Activated T-cell treated with anti-CD3 and anti-CD28 coated beads, Interleukin-2, amount 50 U/mL, for 24 hours (primary cell): ENCODE data around the gene ADTRP.

Experiments used
- DNase-seq: peaks from one replicate; pipeline ENCODE4 v3.0.0-alpha.2; 2020
- H3K27ac Mint-ChIP-seq: 2 replicates; pipeline ENCODE4 v1.8.0; 2020; ENCODE audit warnings: mild to moderate bottlenecking, mixed read lengths
- H3K27me3 Mint-ChIP-seq: 2 replicates; pipeline ENCODE4 v1.8.0; 2020; ENCODE audit warnings: mixed read lengths
- H3K36me3 Mint-ChIP-seq: 2 replicates; pipeline ENCODE4 v1.8.0; 2020; ENCODE audit warnings: low read depth, mixed read lengths
- H3K4me1 Mint-ChIP-seq: 2 replicates; pipeline ENCODE4 v1.8.0; 2020; ENCODE audit warnings: low read depth, mixed read lengths
- H3K4me3 Mint-ChIP-seq: 2 replicates; pipeline ENCODE4 v1.8.0; 2020; ENCODE audit warnings: mild to moderate bottlenecking, moderate library complexity, mixed read lengths
- H3K9me3 Mint-ChIP-seq: 2 replicates; pipeline ENCODE4 v1.8.0; 2020; ENCODE audit warnings: mixed read lengths

Gene ADTRP

DNA sequence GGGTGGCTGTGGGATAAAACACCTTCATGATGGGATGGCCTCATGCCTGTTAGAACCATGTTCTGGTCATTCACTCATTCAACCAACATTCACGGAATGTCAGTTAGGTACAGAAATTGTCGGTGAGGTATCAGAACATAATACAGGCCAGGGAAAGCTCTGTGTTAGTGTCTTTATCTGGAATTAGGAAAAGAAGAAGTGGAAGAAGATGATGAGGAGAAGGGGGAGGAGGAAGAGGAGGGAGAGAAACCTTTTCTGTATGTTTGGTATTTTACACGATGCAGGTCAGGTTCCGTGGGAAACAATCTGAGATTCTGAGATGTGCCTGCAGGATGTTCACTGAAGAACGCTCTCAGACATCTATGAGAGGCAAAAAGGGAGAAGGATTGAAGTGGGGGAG is 5.6 kb downstream of the ADTRP start:
- H3K27me3 Mint-ChIP-seq = no peaks in the 10 kb centered on the region
- H3K4me3 Mint-ChIP-seq = no peak overlapping the region
- H3K27ac Mint-ChIP-seq = no peak overlapping the region
- no peaks in the 10 kb centered on the region for H3K9me3 Mint-ChIP-seq
- DNase-seq = no peak
- no peaks in the 10 kb centered on the region for H3K36me3 Mint-ChIP-seq
- H3K4me1 Mint-ChIP-seq = peaks cover 16% of the 10 kb centered on the region

GRCh38 chr6:11772109-11772825 is 6.3 kb downstream of the ADTRP start:
- H3K4me1 Mint-ChIP-seq = peaks cover 23% of the 10 kb centered on the region
- H3K4me3 Mint-ChIP-seq = no peak overlapping the region
- H3K27ac Mint-ChIP-seq = no peak overlapping the region
- H3K9me3 Mint-ChIP-seq = no peaks in the 10 kb centered on the region
- no peaks in the 10 kb centered on the region for H3K36me3 Mint-ChIP-seq
- DNase-seq = no peak
- H3K27me3 Mint-ChIP-seq = no peaks in the 10 kb centered on the region

DNA sequence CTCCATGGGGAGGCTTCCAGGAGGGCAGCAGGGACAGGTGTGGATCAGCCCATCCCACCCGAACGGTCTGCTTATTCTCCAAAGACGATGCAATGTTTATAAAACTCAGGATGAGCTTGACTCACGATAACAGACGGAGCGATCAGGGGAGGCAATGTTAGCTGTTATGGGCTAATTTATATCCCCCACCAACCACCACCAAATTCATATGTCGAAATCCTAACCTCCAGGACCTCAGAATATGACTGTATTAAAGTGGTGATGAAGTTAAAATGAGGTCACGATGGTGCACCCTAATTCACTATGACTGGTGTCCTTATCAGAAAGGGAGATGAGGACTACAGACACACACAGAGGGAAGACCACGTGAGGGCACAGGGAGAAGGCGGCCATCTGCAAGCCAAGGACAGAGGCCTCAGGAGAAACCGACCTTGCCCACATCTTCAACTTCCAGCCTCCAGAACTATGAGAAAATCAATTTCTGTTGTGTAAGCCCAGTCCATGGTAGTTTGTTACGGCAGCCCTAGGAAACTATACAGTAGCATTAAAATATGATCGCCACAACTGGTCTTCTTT is 7.0 kb downstream of the ADTRP start:
- Mint-ChIP-seq H3K27ac (no peak overlapping the region), H3K9me3 (no peaks in the 10 kb centered on the region)

DNA sequence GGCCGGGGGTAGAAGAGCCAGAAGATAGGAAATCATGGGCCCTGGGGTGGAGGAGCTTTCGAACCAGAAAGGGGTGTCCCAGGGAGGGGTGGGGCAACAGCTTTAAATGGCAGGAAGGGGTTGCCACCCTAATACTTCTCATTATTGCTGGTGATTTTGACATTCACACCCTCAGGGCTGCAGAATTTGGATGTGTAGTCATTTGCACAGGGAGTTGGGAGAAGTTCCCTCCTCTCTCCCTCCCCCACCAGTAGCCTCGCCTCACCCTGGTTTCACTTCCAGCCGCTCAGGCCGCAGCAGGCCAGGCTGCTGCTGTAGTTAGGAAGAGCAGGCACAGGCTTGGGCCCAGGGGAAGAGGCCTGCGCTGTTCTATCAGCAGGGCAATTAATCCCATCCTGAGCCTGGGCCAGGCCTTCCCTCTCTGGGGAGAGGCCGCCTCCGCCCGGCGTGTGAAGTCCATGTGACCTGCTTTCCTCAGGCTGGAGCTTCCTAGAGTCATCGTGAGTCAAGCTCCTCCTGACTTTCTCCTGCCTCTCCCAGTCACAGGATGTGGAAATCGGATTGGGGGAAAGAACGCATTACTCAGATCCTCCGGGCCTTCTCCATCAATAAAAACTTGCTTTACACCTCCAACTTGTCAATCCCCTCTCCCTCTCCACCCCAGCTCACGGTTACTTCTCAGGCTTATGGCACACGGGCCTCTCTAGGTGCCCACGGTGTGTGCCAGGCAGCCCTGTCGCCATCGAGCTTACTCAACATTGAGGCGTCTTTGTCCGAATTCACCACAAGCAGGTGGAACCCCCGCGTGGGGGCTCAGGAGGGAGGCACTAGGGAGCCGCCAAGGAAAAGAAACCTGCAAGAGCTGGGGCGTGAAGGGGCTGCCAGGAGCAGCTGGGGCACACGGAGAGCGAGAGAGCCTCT is 7.8 kb downstream of the ADTRP start:
- H3K4me1 Mint-ChIP-seq = peaks cover 30% of the 10 kb centered on the region
- H3K4me3 Mint-ChIP-seq = no peak overlapping the region
- no peaks in the 10 kb centered on the region for H3K36me3 Mint-ChIP-seq
- H3K27me3 Mint-ChIP-seq = no peaks in the 10 kb centered on the region
- no peak overlapping the region for H3K27ac Mint-ChIP-seq
- no peaks in the 10 kb centered on the region for H3K9me3 Mint-ChIP-seq
- DNase-seq = no peak

More for the DNA sequence above, 7.0 kb downstream of the ADTRP start:
- Mint-ChIP-seq H3K4me3 (no peak overlapping the region), H3K36me3 (no peaks in the 10 kb centered on the region), H3K27me3 (no peaks in the 10 kb centered on the region), H3K4me1 (peaks cover 24% of the 10 kb centered on the region)
- no peak for DNase-seq

DNA sequence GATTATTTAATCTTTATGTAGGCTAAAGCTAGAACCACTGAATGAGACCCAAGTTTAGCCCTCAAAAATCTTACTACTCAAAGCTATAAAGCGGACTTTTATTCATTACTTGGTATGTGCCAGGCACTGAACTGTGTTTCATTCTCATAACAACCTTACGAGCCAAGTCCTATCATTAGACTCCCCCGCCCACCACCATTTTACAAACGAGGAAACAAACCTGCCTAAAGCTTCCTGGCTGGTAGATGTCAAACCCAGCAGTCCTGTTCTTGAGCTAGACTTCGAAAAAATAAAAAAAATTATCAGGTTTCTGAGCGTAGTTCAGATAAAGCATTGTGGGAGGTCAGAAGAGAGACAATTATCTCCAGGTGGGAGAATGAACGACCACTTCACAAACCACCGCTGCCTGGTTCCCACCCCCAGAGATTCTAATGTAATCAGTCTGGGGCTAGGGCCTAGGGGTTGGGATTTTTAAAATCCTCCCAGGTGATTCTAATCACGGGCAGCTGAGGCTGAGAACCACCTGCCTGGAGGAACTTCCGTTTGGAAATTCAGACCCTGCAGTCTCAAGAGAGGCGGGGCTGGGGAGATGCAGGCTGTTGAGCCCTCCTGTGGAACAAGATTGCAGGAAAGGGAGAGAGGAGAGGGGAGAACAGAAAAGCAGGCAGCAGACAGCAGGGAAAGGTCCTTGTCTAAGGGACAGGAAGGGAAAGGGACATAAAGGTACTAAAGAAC is 8.6 kb downstream of the ADTRP start:
- no peak overlapping the region for H3K4me3 Mint-ChIP-seq
- H3K27ac Mint-ChIP-seq = no peak overlapping the region
- peaks cover 32% of the 10 kb centered on the region for H3K4me1 Mint-ChIP-seq
- H3K27me3 Mint-ChIP-seq = peaks cover 1% of the 10 kb centered on the region
- H3K9me3 Mint-ChIP-seq = no peaks in the 10 kb centered on the region
- DNase-seq = no peak
- H3K36me3 Mint-ChIP-seq = no peaks in the 10 kb centered on the region

- DNase-seq = no peak
Observed at GRCh38 chr6:11769244-11769643, 9.4 kb downstream of the ADTRP start.

DNA sequence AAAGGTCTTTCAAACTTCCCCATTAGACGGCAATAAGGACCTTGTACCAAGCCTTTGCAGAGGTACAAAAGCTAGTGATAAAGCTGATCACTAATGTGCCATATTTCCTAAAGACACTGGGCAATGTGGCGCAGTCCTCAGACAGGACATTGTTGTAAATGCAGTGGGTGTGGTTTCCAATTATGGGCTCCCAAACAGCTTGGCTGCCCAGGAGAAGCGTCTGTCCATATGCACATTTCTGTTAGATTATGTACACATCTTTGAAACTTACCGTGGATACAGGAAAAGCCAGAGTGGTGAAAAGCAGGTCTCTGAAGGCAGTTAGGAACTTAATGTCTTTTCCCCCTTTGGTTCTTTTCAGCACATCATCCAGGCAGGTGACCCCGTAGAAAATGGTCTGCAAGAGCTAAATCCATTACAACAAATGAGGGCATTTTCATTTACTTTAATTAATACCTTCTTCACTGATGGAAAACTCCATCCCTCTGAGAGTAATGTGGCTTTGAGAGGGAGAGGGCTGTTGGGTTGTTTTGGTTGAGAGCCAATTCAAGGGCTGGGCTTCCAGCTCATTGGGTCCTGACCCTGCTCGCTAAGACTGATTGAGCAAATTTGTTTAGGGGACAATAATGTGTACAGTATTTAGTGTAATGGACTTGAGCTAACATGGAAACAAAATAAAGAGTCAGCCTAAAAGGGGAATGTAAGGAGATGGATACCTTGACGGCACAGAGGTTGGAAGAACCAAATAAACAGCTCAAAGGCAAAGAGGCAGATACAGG is 10.4 kb downstream of the ADTRP start:
- H3K4me1 Mint-ChIP-seq = peaks cover 40% of the 10 kb centered on the region
- DNase-seq = no peak
- H3K9me3 Mint-ChIP-seq = no peaks in the 10 kb centered on the region
- H3K4me3 Mint-ChIP-seq = no peak overlapping the region
- H3K27me3 Mint-ChIP-seq = peaks cover 3% of the 10 kb centered on the region
- H3K36me3 Mint-ChIP-seq = no peaks in the 10 kb centered on the region
- peak overlapping the region; percentile 59 for H3K27ac Mint-ChIP-seq

More at GRCh38 chr6:11769244-11769643, 9.4 kb downstream of the ADTRP start:
- peaks cover 3% of the 10 kb centered on the region for H3K27me3 Mint-ChIP-seq
- no peaks in the 10 kb centered on the region for H3K9me3 Mint-ChIP-seq
- no peak overlapping the region for H3K27ac Mint-ChIP-seq
- H3K36me3 Mint-ChIP-seq = no peaks in the 10 kb centered on the region
- peaks cover 35% of the 10 kb centered on the region for H3K4me1 Mint-ChIP-seq
- no peak overlapping the region for H3K4me3 Mint-ChIP-seq

DNA sequence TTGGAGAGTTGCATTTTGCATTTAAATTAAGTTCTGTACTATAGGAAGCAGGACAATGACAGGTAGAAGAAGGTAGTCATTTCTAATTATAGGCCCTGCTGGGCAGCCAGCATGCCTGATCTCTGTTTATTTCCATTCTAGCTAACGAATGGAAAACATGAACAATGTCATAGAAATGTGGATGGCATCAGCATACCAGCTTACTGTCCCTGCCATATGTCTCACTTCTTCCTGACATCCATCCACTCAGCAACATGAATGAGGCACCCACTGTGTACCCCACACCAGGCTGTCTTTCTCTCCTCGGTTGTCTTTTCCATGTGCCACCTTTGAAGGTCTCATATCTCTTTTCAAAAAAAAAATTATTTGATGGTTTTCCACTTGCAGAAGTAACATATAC is 11.1 kb downstream of the ADTRP start:
- Mint-ChIP-seq H3K27me3 (peaks cover 3% of the 10 kb centered on the region), H3K27ac (peak overlapping the region; percentile 59), H3K9me3 (no peaks in the 10 kb centered on the region), H3K4me1 (peaks cover 37% of the 10 kb centered on the region), H3K36me3 (no peaks in the 10 kb centered on the region), H3K4me3 (no peak overlapping the region)
- no peak for DNase-seq

- H3K4me1 Mint-ChIP-seq = peaks cover 34% of the 10 kb centered on the region
- H3K4me3 Mint-ChIP-seq = no peak overlapping the region
- H3K27ac Mint-ChIP-seq = peak overlapping the region; percentile 59
- H3K36me3 Mint-ChIP-seq = no peaks in the 10 kb centered on the region
- DNase-seq = no peak
- H3K27me3 Mint-ChIP-seq = peaks cover 3% of the 10 kb centered on the region
- H3K9me3 Mint-ChIP-seq = no peaks in the 10 kb centered on the region
Observed at GRCh38 chr6:11766589-11767450, 11.8 kb downstream of the ADTRP start.

GRCh38 chr6:11766043-11766442 is 12.6 kb downstream of the ADTRP start:
- Mint-ChIP-seq H3K4me3 (no peak overlapping the region), H3K36me3 (no peaks in the 10 kb centered on the region), H3K27me3 (peaks cover 3% of the 10 kb centered on the region), H3K4me1 (peaks cover 34% of the 10 kb centered on the region), H3K27ac (no peak overlapping the region), H3K9me3 (no peaks in the 10 kb centered on the region)
- DNase-seq = no peak

- Mint-ChIP-seq H3K9me3 (no peaks in the 10 kb centered on the region), H3K4me3 (no peak overlapping the region), H3K4me1 (peaks cover 32% of the 10 kb centered on the region), H3K36me3 (no peaks in the 10 kb centered on the region), H3K27ac (no peak overlapping the region), H3K27me3 (peaks cover 3% of the 10 kb centered on the region)
- no peak for DNase-seq
Observed at GRCh38 chr6:11764250-11764604, 14.4 kb downstream of the ADTRP start.

DNA sequence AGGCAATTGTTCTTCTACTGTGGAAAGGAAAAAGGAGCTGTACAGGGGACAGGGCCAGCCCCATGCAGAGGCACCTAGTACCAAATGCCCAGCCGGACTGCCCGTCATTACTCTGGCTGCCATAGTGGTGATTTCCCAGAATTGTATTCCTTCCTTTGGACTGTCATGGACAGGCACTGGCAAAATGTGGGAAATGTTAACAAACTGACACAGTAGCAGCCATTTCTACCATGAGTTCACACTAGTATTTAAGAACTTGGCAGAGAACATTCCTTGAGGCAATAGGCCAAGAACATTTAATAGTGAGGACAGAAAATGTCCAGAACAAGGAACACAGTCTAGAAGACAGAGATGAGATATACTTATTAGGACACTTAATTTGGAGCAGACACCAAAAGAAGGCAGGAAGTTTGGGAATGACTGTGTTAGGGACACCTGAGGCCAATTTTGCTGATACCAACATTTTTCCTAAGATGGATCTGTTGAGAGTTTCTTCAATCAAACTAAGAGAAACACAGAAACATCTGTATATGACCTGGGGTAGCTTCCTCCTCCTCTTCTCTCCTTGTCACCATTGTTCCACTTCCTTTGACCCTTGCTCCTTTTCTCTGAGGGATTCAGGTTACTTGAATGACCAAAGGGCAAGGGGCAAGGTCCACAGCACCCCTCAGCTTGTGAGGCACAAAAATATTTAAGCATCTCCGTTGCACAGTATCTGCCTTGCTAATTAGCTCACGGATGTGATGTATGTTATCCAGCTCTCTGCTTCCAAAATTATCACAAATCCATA is 14.9 kb downstream of the ADTRP start:
- no peak overlapping the region for H3K27ac Mint-ChIP-seq
- H3K36me3 Mint-ChIP-seq = no peaks in the 10 kb centered on the region
- no peaks in the 10 kb centered on the region for H3K9me3 Mint-ChIP-seq
- DNase-seq = no peak
- H3K4me1 Mint-ChIP-seq = peaks cover 29% of the 10 kb centered on the region
- no peak overlapping the region for H3K4me3 Mint-ChIP-seq
- peaks cover 3% of the 10 kb centered on the region for H3K27me3 Mint-ChIP-seq
